Endothelial cell of umbilical vein (primary cell): ENCODE results near the gene ACAD8. TPM values are rescaled to one million over a fixed set of nuclear protein-coding genes. Genes with fewer than 3 reads are reported as not detected.

Source experiments
- BruUV-seq: library from RNA; stranded (reverse); fragments of 400-500 nt; replicated peaks from 2 replicates; lab custom pipeline; 2021; lab: Mats Ljungman, UMichigan
- CTCF ChIA-PET: fragments of 300-600, 350-600 bp; sonication (Branson Sonifier 250); formaldehyde crosslinking; loops from one replicate; lab custom pipeline; 2021; ENCODE audit warnings: antibody characterized with exemption, inconsistent platforms; lab: Charles Lee
- POLR2A ChIA-PET: fragments of 300-600, 350-600 bp; sonication (Branson Sonifier 250); formaldehyde crosslinking; loops from one replicate; lab custom pipeline; 2021; ENCODE audit warnings: antibody characterized with exemption, inconsistent platforms; lab: Charles Lee
- DNase-seq: peaks from one replicate; pipeline ENCODE4 v3.0.0-alpha.2; 2011; ENCODE audit warnings: low read depth, low spot score
- FAIRE-seq: peaks from 2 replicates; lab custom pipeline; 2011; peaks lifted over from hg19 to GRCh38; lab: Jason Lieb, UNC
- H2AFZ ChIP-seq: 2 replicates; pipeline ENCODE4 v1.6.0; 2012; ENCODE audit warnings: low read depth, low read length, control low read depth, inconsistent platforms
- H3K27ac ChIP-seq: 2 replicates; pipeline ENCODE4 v1.5.1; 2011; ENCODE audit warnings: low read depth, mild to moderate bottlenecking, control low read depth, low read length, moderate library complexity; ENCODE audit not compliant: insufficient read depth
- H3K27me3 ChIP-seq, 2 experiments: 2 replicates each; pipeline versions ENCODE4 v1.6.0 to v1.6.1; 2011; ENCODE audit warnings: low read length in 2 of 2, mixed read lengths in 1 of 2; ENCODE audit not compliant: control insufficient read depth in 2 of 2, insufficient read depth in 2 of 2
- H3K36me3 ChIP-seq, 2 experiments: 2 replicates in 1 of 2; 3 replicates in 1 of 2; pipeline ENCODE4 v1.5.1; 2011; ENCODE audit warnings: low read length in 2 of 2, mild to moderate bottlenecking in 1 of 2, moderate library complexity in 1 of 2; ENCODE audit not compliant: control insufficient read depth in 2 of 2, insufficient read depth in 2 of 2; ENCODE audit errors: extremely low read depth in 1 of 2
- H3K4me1 ChIP-seq: 3 replicates; pipeline ENCODE4 v1.5.1; 2011; ENCODE audit warnings: mild to moderate bottlenecking, low read length; ENCODE audit not compliant: control insufficient read depth, insufficient read depth; ENCODE audit errors: extremely low read depth
- H3K4me2 ChIP-seq: 2 replicates; pipeline ENCODE4 v1.6.1; 2011; ENCODE audit warnings: low read length, control low read depth, mixed read lengths; ENCODE audit not compliant: insufficient read depth
- H3K4me3 ChIP-seq, 3 experiments: fragments of 200-600 bp in 1 of 3; sonication (generic), shearing (Covaris generic) in 1 of 3; replicated peaks in 1 of 3; 2 replicates each; pipeline ENCODE4 v1.5.1; 2011 to 2016; ENCODE audit warnings: control low read depth in 3 of 3, low read length in 3 of 3, mild to moderate bottlenecking in 2 of 3, inconsistent platforms in 1 of 3, low read depth in 1 of 3, moderate library complexity in 1 of 3; ENCODE audit not compliant: insufficient read depth in 1 of 3
- H3K79me2 ChIP-seq: 2 replicates; pipeline ENCODE4 v1.6.0; 2012; ENCODE audit warnings: low read length, inconsistent platforms; ENCODE audit not compliant: control insufficient read depth, insufficient read depth
- H3K9ac ChIP-seq: replicated peaks from 2 replicates; pipeline ENCODE3; 2011; ENCODE audit warnings: low read length, control low read depth; ENCODE audit not compliant: insufficient read depth; ENCODE audit errors: extremely low read depth
- H3K9me1 ChIP-seq: replicated peaks from 3 replicates; pipeline ENCODE4 v1.6.0; 2011; ENCODE audit warnings: mild to moderate bottlenecking, low read length; ENCODE audit not compliant: control insufficient read depth, insufficient read depth; ENCODE audit errors: extremely low read depth
- H3K9me3 ChIP-seq: replicated peaks from 2 replicates; pipeline ENCODE4 v1.5.1; 2012; ENCODE audit warnings: low read length, inconsistent platforms; ENCODE audit not compliant: control insufficient read depth, insufficient read depth
- H4K20me1 ChIP-seq: replicated peaks from 2 replicates; pipeline ENCODE3; 2011; ENCODE audit warnings: mild to moderate bottlenecking, low read length; ENCODE audit not compliant: control insufficient read depth, insufficient read depth; ENCODE audit errors: extremely low read depth
- CTCF ChIP-seq, 2 donors: IDR thresholded peaks; 1 replicate in 1 of 2; 2 replicates in 1 of 2; pipeline ENCODE4 v1.5.1; 2011; ENCODE audit warnings: low read length in 2 of 2, mild to moderate bottlenecking in 2 of 2, moderate library complexity in 2 of 2, control low read depth in 1 of 2, inconsistent platforms in 1 of 2, low read depth in 1 of 2; ENCODE audit not compliant: insufficient read depth in 1 of 2; ENCODE audit errors: extremely low read depth in 1 of 2
- EZH2 ChIP-seq: IDR thresholded peaks from 2 replicates; pipeline ENCODE4 v1.6.1; 2012; ENCODE audit warnings: borderline replicate concordance, low read depth, mild to moderate bottlenecking, moderate library complexity, low read length, inconsistent platforms; ENCODE audit not compliant: severe bottlenecking
- FOS ChIP-seq: IDR thresholded peaks from 2 replicates; pipeline ENCODE4 v1.6.1; 2011; ENCODE audit warnings: mild to moderate bottlenecking, low read length, moderate library complexity, borderline replicate concordance; ENCODE audit not compliant: insufficient read depth
- GATA2 ChIP-seq: IDR thresholded peaks from 2 replicates; pipeline ENCODE4 v1.7.0; 2011; ENCODE audit warnings: low read depth, mild to moderate bottlenecking, moderate library complexity, mixed read lengths, low read length; ENCODE audit not compliant: insufficient read length, insufficient read depth
- JUN ChIP-seq: IDR thresholded peaks from 2 replicates; pipeline ENCODE4 v1.6.1; 2011; ENCODE audit warnings: borderline replicate concordance, low read depth; ENCODE audit not compliant: insufficient read length, insufficient read depth
- MAX ChIP-seq: IDR thresholded peaks from 2 replicates; pipeline ENCODE4 v1.6.1; 2011; ENCODE audit not compliant: insufficient read depth, insufficient read length
- MYC ChIP-seq: IDR thresholded peaks from one replicate; pipeline ENCODE4 v1.6.1; 2011; ENCODE audit warnings: mild to moderate bottlenecking, low read depth, low read length
- POLR2A ChIP-seq: IDR thresholded peaks from 2 replicates; pipeline ENCODE4 v1.6.1; 2012; ENCODE audit warnings: low read depth, mild to moderate bottlenecking, control low read depth, low read length
- POLR2AphosphoS5 ChIP-seq: IDR thresholded peaks from 2 replicates; pipeline ENCODE4 v1.6.1; 2012; ENCODE audit warnings: low read depth, mild to moderate bottlenecking, control low read depth, low read length, moderate library complexity; ENCODE audit not compliant: insufficient read depth
- dilution Hi-C: fragments of 300-500 bp; cut with MboI; formaldehyde crosslinking; loops from one replicate; pipeline ENCODE4 v1.15.0; 2019; ENCODE audit warnings: low sequenced_read_pairs; ENCODE audit not compliant: extremely low pct_ligation_motif_present
- intact Hi-C: fragments of 100-400 bp; cut with micrococcal nuclease; formaldehyde crosslinking; loops from one replicate; pipeline ENCODE4 v1.10.0; 2022
- polyA plus RNA-seq, 4 experiments: library from polyadenylated mRNA; depleted of rRNA in 3 of 4; stranded (reverse) in 3 of 4; unstranded in 1 of 4; fragments of >200 nt; gene quantifications; 2 replicates each; pipeline versions ENCODE4 v1.2.1 to v1.2.3, GENCODE V29; 2011 to 2012; ENCODE audit warnings: missing spikeins in 1 of 4
- total RNA-seq: library from RNA; stranded (reverse); gene quantifications from 2 replicates; pipeline ENCODE4 v1.2.3, GENCODE V29; 2021

Gene ACAD8
- total and polyA plus RNA-seq, 2 donors (not counting 3 experiments of a cell fraction or from before 2014, with no cell fraction given) = 22.9 to 29.0 TPM

- Histone ChIP-seq H3K4me3 (no peak overlapping the region), H3K27ac (no peak overlapping the region), H3K9me1 (no peaks in the 10 kb centered on the region), H3K4me1 (no peaks in the 10 kb centered on the region), H3K9me3 (no peaks in the 10 kb centered on the region), H3K27me3 (peaks cover 24 to 32% of the 10 kb centered on the region in 2 experiments), H2AFZ (no peak overlapping the region), H3K79me2 (no peaks in the 10 kb centered on the region), H3K4me2 (no peak overlapping the region), H3K36me3 (no peaks in the 10 kb centered on the region), H3K9ac (no peak overlapping the region), H4K20me1 (no peaks in the 10 kb centered on the region)
- BruUV-seq = no TSS peak
- TF ChIP-seq CTCF (IDR thresholded peaks at IDR 0.05; ENCODE audit: extremely low read depth in 1 of 2, insufficient read depth in 1 of 2, low read depth in 1 of 2, low read length in 2 of 2) = peak; percentile 5 to 9
- TF ChIP-seq EZH2 = no peak
- ChIA-PET CTCF (interaction anchor here (1.8 kb wide), 1 partner anchor 9 kb away, joined by 8 read pairs; no protein-coding TSS in a partner anchor), POLR2A (no interaction called here)
- dilution Hi-C loops (no loop called here), intact Hi-C loops (no loop called here)
- FAIRE-seq = no peak
- no peak for DNase-seq
Observed at GRCh38 chr11:134270250-134270714, 16.9 kb downstream of the ACAD8 start.

GRCh38 chr11:134271978-134272377 is 18.6 kb downstream of the ACAD8 start:
- Histone ChIP-seq H3K4me1 (peaks cover under 1% of the 10 kb centered on the region), H3K9ac (no peak overlapping the region), H4K20me1 (no peaks in the 10 kb centered on the region), H3K4me3 (no peak overlapping the region), H3K36me3 (no peaks in the 10 kb centered on the region), H3K79me2 (no peaks in the 10 kb centered on the region), H3K9me3 (no peaks in the 10 kb centered on the region), H3K27ac (no peak overlapping the region), H3K4me2 (no peak overlapping the region), H2AFZ (no peak overlapping the region), H3K9me1 (no peaks in the 10 kb centered on the region), H3K27me3 (peaks cover 36 to 49% of the 10 kb centered on the region in 2 experiments)
- DNase-seq (no peak), FAIRE-seq (no peak)
- ChIA-PET POLR2A (no interaction called here), CTCF (no interaction called here)
- dilution Hi-C loops (no loop called here), intact Hi-C loops (no loop called here)
- no TSS peak for BruUV-seq
- no peak for TF ChIP-seq MAX
- TF ChIP-seq EZH2 = no peak
- TF ChIP-seq MYC = no peak
- no peak for TF ChIP-seq CTCF (IDR thresholded peaks at IDR 0.05; ENCODE audit: extremely low read depth in 1 of 2, insufficient read depth in 1 of 2, low read depth in 1 of 2, low read length in 2 of 2)
- TF ChIP-seq POLR2A = no peak
- no peak for TF ChIP-seq JUN
- TF ChIP-seq GATA2 = no peak
- TF ChIP-seq FOS = no peak
- no peak for TF ChIP-seq POLR2AphosphoS5
